Retinal pigment epithelial cell (primary cell): ENCODE results near the gene CDK5RAP2.

Experiments used
- DNase-seq: peaks from one replicate; pipeline ENCODE4 v3.0.0-alpha.2; 2010; ENCODE audit warnings: low read depth
- H3K4me3 ChIP-seq: 2 replicates; pipeline ENCODE4 v1.5.1; 2011; ENCODE audit warnings: mild to moderate bottlenecking, low read length, control low read depth, moderate library complexity
- TF ChIP-seq, protein P1 (sequence below): conservative IDR thresholded peaks from 2 replicates; pipeline ENCODE4 v1.5.1; 2011; ENCODE audit warnings: low read depth, low read length, control low read depth, inconsistent platforms

CDK5RAP2 gene

DNA sequence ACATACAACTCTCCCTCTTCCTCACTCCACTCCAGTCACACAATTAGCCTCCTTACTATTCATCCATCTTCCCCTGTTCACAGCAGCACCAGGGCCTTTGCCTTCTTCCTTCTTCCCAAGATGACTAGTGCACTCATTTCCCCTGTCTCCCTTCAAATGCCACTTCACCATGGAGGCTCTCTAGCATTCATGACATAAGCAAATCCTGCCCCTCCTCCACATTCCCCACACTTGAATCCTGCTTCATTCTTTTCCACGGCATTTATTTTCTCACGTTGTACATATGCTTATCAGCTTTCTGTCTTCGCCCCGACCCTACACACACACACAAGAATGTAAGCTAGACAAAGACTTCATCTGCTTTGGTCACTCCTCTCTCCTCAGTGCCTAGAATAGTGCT lies 133.3 kb downstream of the CDK5RAP2 start:
- TF ChIP-seq, protein P1, sequence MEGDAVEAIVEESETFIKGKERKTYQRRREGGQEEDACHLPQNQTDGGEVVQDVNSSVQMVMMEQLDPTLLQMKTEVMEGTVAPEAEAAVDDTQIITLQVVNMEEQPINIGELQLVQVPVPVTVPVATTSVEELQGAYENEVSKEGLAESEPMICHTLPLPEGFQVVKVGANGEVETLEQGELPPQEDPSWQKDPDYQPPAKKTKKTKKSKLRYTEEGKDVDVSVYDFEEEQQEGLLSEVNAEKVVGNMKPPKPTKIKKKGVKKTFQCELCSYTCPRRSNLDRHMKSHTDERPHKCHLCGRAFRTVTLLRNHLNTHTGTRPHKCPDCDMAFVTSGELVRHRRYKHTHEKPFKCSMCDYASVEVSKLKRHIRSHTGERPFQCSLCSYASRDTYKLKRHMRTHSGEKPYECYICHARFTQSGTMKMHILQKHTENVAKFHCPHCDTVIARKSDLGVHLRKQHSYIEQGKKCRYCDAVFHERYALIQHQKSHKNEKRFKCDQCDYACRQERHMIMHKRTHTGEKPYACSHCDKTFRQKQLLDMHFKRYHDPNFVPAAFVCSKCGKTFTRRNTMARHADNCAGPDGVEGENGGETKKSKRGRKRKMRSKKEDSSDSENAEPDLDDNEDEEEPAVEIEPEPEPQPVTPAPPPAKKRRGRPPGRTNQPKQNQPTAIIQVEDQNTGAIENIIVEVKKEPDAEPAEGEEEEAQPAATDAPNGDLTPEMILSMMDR: no peak
- no peak overlapping the region for H3K4me3 ChIP-seq
- DNase-seq: no peak

DNA sequence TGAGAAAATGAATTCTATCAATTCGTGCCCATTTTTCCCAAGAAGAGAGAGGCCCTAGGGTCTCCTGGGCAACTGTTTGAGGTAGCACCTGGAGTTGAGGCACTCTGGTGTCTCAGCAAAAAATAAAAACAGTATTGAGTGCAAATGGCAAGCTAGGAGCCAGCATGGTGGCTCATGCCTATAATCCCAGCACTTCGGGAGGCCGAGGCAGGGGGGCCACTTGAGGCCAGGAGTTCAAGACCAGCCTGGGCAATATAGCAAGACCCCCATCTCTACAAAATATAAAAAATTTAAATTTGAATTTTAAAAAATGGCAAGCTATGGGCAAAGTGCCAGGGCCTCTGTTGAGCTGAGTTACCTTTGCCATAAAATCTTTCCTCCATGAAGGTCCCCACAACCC lies 136.0 kb downstream of the CDK5RAP2 start:
- TF ChIP-seq, protein P1: no peak
- H3K4me3 ChIP-seq: no peak overlapping the region
- DNase-seq: no peak

DNA sequence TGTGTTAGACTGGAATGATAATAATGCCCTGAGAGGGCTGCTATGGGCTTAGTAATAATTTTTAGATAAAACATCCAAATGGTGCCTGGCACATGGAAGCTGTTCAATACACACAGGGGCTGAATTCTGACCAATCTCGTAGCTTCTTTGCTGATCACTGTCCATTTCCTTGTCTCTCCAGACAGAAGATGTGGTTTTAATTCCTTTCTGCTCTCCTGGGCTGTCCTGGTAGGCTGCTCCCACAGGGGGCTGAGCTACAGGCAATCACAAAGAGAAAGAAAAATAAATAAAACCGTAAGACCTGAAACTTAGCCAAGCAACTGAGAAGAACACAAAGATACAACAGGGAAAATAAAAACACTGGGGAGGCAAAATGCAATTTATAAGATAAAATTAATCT lies 136.5 kb downstream of the CDK5RAP2 start:
- H3K4me3 ChIP-seq: no peak overlapping the region
- DNase-seq: no peak
- TF ChIP-seq, protein P1: no peak

DNA sequence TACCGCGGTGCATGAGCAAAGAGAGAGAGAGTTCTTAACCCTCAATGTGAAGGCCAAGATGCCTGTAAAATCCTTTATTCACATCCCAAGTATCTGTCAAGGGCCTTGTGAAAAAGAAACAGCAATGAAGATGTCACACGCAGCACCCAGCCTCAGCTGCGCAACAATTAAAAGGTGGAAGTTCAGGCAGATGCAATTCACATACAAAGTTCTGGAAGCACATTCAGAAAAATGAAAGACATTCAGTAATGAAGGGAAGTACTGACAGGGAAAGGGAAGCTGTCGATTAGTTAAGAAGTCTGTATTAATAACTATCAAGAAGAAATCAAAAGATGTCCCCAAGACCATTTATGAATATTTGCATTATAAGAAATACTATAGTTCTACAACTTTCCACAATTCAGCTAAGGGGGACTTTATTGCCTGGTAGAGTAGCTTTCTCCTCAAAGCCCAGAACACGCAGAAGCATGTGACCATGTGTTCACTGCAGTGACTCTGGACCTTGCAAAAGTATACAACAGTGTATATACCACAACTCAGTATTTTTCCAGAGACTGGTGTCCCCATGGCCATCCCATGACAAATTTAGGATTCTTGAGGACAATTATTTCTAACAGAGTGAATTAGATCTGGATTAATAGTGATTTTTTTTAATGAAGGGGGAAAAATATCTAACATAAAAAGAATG lies 137.5 kb downstream of the CDK5RAP2 start:
- H3K4me3 ChIP-seq: no peak overlapping the region
- DNase-seq: no peak
- TF ChIP-seq, protein P1: no peak

DNA sequence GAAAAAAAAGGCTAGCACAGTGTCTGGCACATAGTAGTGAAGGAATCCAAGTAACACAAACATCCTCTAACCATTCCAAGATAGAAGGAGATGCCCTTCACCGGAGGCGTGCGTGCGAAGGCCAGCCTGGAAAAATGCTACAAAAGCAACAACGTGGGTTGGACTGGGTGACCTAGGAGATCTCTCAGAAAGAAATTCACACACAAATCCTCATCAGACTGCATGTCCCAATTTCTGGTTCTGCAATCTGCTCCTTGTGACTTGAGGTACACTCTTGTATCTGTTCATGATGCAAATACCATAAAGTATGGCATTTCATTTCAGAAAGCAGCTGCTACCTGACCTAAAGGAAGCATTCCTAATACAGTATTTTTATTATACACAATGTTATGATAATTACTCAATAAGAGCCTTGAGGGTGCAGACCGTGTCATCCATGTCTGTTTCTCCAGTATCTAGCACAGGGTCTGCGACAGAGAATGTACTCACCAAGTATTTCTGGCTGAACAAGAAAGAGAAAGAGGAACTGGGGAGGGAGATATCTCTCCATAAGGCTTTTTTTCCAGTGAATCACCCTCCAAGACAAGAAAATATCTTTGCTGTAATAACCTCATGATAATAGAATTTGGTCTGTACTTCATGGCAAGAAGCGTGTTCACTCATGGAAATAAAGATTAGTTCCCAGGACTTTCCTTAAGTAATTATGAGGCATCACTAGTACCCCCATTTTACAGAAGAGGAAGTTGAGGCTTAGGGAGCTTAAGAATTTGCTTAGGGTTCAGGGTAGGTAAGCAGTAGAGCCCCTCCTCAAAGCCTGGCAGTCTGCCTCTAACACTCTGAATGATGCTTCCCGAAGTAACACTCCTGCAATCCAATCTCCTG lies 138.3 kb downstream of the CDK5RAP2 start:
- no peak for DNase-seq
- H3K4me3 ChIP-seq: no peak overlapping the region
- TF ChIP-seq, protein P1: no peak

DNA sequence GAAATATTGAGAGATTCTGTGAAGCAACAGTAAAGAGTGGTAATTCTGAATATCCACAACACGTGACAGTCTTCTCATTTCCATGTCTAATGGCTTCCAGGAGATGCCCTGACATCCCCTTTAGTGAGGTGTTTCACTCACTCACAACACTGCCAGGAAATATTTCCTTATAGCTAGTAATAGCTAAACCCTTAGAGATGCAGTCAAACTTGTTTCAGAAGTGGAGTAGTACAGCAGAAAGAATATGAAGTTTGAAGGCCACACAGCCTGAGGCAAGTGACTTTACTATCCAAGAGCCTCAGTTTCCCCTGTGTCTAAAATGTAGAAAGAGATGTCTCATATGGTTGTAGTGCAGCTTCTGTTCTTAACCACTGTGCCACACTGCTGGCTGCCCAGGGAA lies 139.2 kb downstream of the CDK5RAP2 start:
- no peak for DNase-seq
- TF ChIP-seq, protein P1: no peak
- no peak overlapping the region for H3K4me3 ChIP-seq
